PC-9 (cell line): ENCODE data around the gene PCSK9. TPM values are rescaled to one million over a fixed set of nuclear protein-coding genes. Genes with fewer than 3 reads are reported as not detected.

Experiments used
- BruUV-seq: library from RNA; stranded (reverse); fragments of 400-500 nt; replicated peaks from 2 replicates; lab custom pipeline; 2021; lab: Mats Ljungman, UMichigan
- CTCF ChIA-PET: fragments of 300-600 bp; sonication (Branson Sonifier 250); formaldehyde crosslinking; loops from one replicate; lab custom pipeline; 2022; ENCODE audit warnings: antibody characterized with exemption; lab: Charles Lee
- POLR2A ChIA-PET: fragments of 300-600 bp; sonication (Branson Sonifier 250); formaldehyde crosslinking; loops from one replicate; lab custom pipeline; 2022; ENCODE audit warnings: antibody characterized with exemption; ENCODE audit not compliant: unreplicated experiment; lab: Charles Lee
- DNase-seq, 2 experiments: peaks; one replicate each; pipeline versions ENCODE4 v3.0.0 to v3.0.0-alpha.2; 2015 to 2022; ENCODE audit warnings: mixed read lengths in 1 of 2
- H2AFZ ChIP-seq: fragments of 200-600 bp; sonication (generic); 2 replicates; pipeline ENCODE4 v1.8.1; 2017; ENCODE audit warnings: antibody characterized with exemption
- H3F3A ChIP-seq: fragments of 200-600 bp; sonication (generic); 2 replicates; pipeline ENCODE4 v1.8.1; 2017; ENCODE audit warnings: antibody characterized with exemption, mild to moderate bottlenecking, low read depth; ENCODE audit not compliant: insufficient read depth
- H3K27ac ChIP-seq: fragments of 200-600 bp; sonication (generic); 2 replicates; pipeline ENCODE4 v1.6.1; 2016; ENCODE audit warnings: mixed run types
- H3K27me3 ChIP-seq: fragments of 200-600 bp; sonication (generic); 2 replicates; pipeline ENCODE4 v1.6.1; 2016; ENCODE audit warnings: low read depth, mixed run types; ENCODE audit not compliant: insufficient read depth
- H3K36me3 ChIP-seq: fragments of 200-600 bp; sonication (generic); 2 replicates; pipeline ENCODE4 v1.6.1; 2016; ENCODE audit warnings: low read depth, mixed run types
- H3K4me1 ChIP-seq: fragments of 200-600 bp; sonication (generic); replicated peaks from 2 replicates; pipeline ENCODE4 v1.6.1; 2016; ENCODE audit warnings: mixed run types; ENCODE audit not compliant: insufficient read depth
- H3K4me2 ChIP-seq: fragments of 200-600 bp; sonication (generic); 2 replicates; pipeline ENCODE4 v1.6.1; 2017; ENCODE audit warnings: mixed run types
- H3K4me3 ChIP-seq: fragments of 200-600 bp; sonication (generic); 2 replicates; pipeline ENCODE4 v1.6.1; 2016; ENCODE audit warnings: mixed run types
- H3K79me2 ChIP-seq: fragments of 200-600 bp; sonication (generic); 2 replicates; pipeline ENCODE4 v1.6.1; 2017; ENCODE audit warnings: low read depth, mixed run types
- H3K9me2 ChIP-seq: fragments of 200-600 bp; sonication (generic); 2 replicates; pipeline ENCODE4 v1.8.1; 2017; ENCODE audit warnings: mild to moderate bottlenecking; ENCODE audit not compliant: insufficient read depth
- H3K9me3 ChIP-seq: fragments of 200-600 bp; sonication (generic); 2 replicates; pipeline ENCODE4 v1.8.1; 2016; ENCODE audit warnings: low read depth; ENCODE audit not compliant: insufficient read depth
- H4K20me1 ChIP-seq: fragments of 200-600 bp; sonication (generic); 2 replicates; pipeline ENCODE4 v1.8.1; 2017; ENCODE audit not compliant: insufficient read depth
- CTCF ChIP-seq: fragments of 200-600 bp; sonication (generic); conservative IDR thresholded peaks from 2 replicates; pipeline ENCODE4 v1.6.1; 2017; ENCODE audit warnings: mixed run types, antibody characterized with exemption, mild to moderate bottlenecking, moderate library complexity
- EZH2 ChIP-seq: fragments of 200-600 bp; sonication (generic); IDR thresholded peaks from 2 replicates; pipeline ENCODE4 v1.8.0; 2017; ENCODE audit warnings: antibody characterized with exemption, low read depth
- intact Hi-C: fragments of 100-400 bp; cut with micrococcal nuclease; formaldehyde crosslinking; loops from one replicate; pipeline ENCODE4 v1.10.0; 2022; ENCODE audit not compliant: unreplicated experiment
- total RNA-seq: library from RNA; stranded (reverse); gene quantifications from 2 replicates; pipeline ENCODE4 v1.2.3, GENCODE V29; 2021

PCSK9 gene
- total RNA-seq, 1 experiment from 2014 or later: 133 TPM

GRCh38 chr1:54990916-54991315, 48.4 kb upstream of the PCSK9 start:
- Histone ChIP-seq H3K9me3 (no peaks in the 10 kb centered on the region), H3K27me3 (no peaks in the 10 kb centered on the region), H3K4me3 (no peak overlapping the region), H3K79me2 (no peaks in the 10 kb centered on the region), H3F3A (peaks cover 16% of the 10 kb centered on the region; the same call in 1 of the 2 replicates), H3K9me2 (no peaks in the 10 kb centered on the region), H3K4me2 (no peak overlapping the region), H3K27ac (no peak overlapping the region), H2AFZ (no peak overlapping the region), H3K36me3 (no peaks in the 10 kb centered on the region), H4K20me1 (no peaks in the 10 kb centered on the region), H3K4me1 (peaks cover 30% of the 10 kb centered on the region)
- no peak for DNase-seq
- TF ChIP-seq EZH2 (no peak), CTCF (no peak)
- BruUV-seq: no TSS peak
- ChIA-PET POLR2A (no interaction called here), CTCF (interaction anchor here (1.0 to 2.6 kb wide), 3 partner anchors 11 to 45 kb away, joined by 3 to 13 read pairs (median 3); no protein-coding TSS in a partner anchor)
- intact Hi-C loops: loop anchor here (1.0 to 2.0 kb wide), 3 partner anchors 18 to 172 kb away; no protein-coding TSS in a partner anchor

- H3K4me2 ChIP-seq: no peak overlapping the region
- intact Hi-C loops: loop anchor here (2.0 kb wide), 2 partner anchors 19 to 173 kb away; no protein-coding TSS in a partner anchor
- H3K4me3 ChIP-seq: no peak overlapping the region
- no peak overlapping the region for H3K27ac ChIP-seq
- CTCF ChIA-PET: no interaction called here
- H3K27me3 ChIP-seq: no peaks in the 10 kb centered on the region
- peaks cover 35% of the 10 kb centered on the region for H3K4me1 ChIP-seq
- no peaks in the 10 kb centered on the region for H3K36me3 ChIP-seq
- no peak for DNase-seq
- no peak for TF ChIP-seq CTCF
- TF ChIP-seq EZH2: no peak
- H2AFZ ChIP-seq: no peak overlapping the region
- no TSS peak for BruUV-seq
- POLR2A ChIA-PET: no interaction called here
- H3K79me2 ChIP-seq: no peaks in the 10 kb centered on the region
- no peaks in the 10 kb centered on the region for H3K9me3 ChIP-seq
- no peaks in the 10 kb centered on the region for H4K20me1 ChIP-seq
- peaks cover 16% of the 10 kb centered on the region; the same call in 1 of the 2 replicates for H3F3A ChIP-seq
- no peaks in the 10 kb centered on the region for H3K9me2 ChIP-seq
Observed at GRCh38 chr1:54991939-54992338, 47.4 kb upstream of the PCSK9 start.

GRCh38 chr1:54993140-54993539, 46.2 kb upstream of the PCSK9 start:
- H3K4me1 ChIP-seq: peaks cover 31% of the 10 kb centered on the region
- no peaks in the 10 kb centered on the region for H3K36me3 ChIP-seq
- H3K9me2 ChIP-seq: no peaks in the 10 kb centered on the region
- H3K4me2 ChIP-seq: no peak overlapping the region
- peaks cover 16% of the 10 kb centered on the region; the same call in 1 of the 2 replicates for H3F3A ChIP-seq
- H3K9me3 ChIP-seq: no peaks in the 10 kb centered on the region
- intact Hi-C loops: no loop called here
- H2AFZ ChIP-seq: no peak overlapping the region
- H3K27me3 ChIP-seq: no peaks in the 10 kb centered on the region
- no peak for TF ChIP-seq EZH2
- TF ChIP-seq CTCF: no peak
- DNase-seq: no peak
- CTCF ChIA-PET: interaction anchor here (0.8 kb wide), 1 partner anchor 29 kb away, joined by 3 read pairs; no protein-coding TSS in a partner anchor
- H3K27ac ChIP-seq: no peak overlapping the region
- BruUV-seq: no TSS peak
- H3K4me3 ChIP-seq: no peak overlapping the region
- POLR2A ChIA-PET: no interaction called here
- H4K20me1 ChIP-seq: no peaks in the 10 kb centered on the region
- no peaks in the 10 kb centered on the region for H3K79me2 ChIP-seq
